WTC11 (cell line): ENCODE data around the gene DUSP21. TPM values are rescaled to one million over a fixed set of nuclear protein-coding genes. Genes with fewer than 3 reads are reported as not detected.

Experiments
- ATAC-seq: fragments of 200-7000 bp; cut with Tn5 transposase; 2 replicates; pipeline ENCODE4 v1.10.0; 2021; ENCODE audit warnings: mild to moderate bottlenecking, moderate library complexity
- Bru-seq: library from RNA; stranded (reverse); fragments of 400-500 nt; gene quantifications from one replicate; lab custom pipeline; 2021; lab: Mats Ljungman, UMichigan
- CTCF ChIA-PET: fragments of 300-600 bp; sonication (Branson Sonifier 250); formaldehyde crosslinking; loops from one replicate; lab custom pipeline; 2021; ENCODE audit warnings: antibody characterized with exemption; lab: Charles Lee
- POLR2A ChIA-PET: fragments of 350-600 bp; sonication (Branson Sonifier 250); formaldehyde crosslinking; loops from one replicate; lab custom pipeline; 2021; ENCODE audit warnings: antibody characterized with exemption; lab: Charles Lee
- DNase-seq: peaks from one replicate; pipeline ENCODE4 v3.0.0; 2021; ENCODE audit warnings: low spot score
- H3K27ac Mint-ChIP-seq: 2 replicates; pipeline ENCODE4 v1.8.0; 2021; ENCODE audit warnings: mixed read lengths
- H3K27me3 Mint-ChIP-seq: 2 replicates; pipeline ENCODE4 v1.8.0; 2021; ENCODE audit warnings: low read depth, mild to moderate bottlenecking, moderate library complexity, mixed read lengths
- H3K36me3 Mint-ChIP-seq: 2 replicates; pipeline ENCODE4 v1.8.0; 2021; ENCODE audit warnings: mixed read lengths
- H3K4me1 Mint-ChIP-seq: 2 replicates; pipeline ENCODE4 v1.8.0; 2022; ENCODE audit warnings: mixed read lengths
- H3K4me3 Mint-ChIP-seq: 2 replicates; pipeline ENCODE4 v1.8.0; 2021; ENCODE audit warnings: mild to moderate bottlenecking, moderate library complexity, mixed read lengths
- H3K9me3 Mint-ChIP-seq: 2 replicates; pipeline ENCODE4 v1.8.0; 2021; ENCODE audit warnings: mixed read lengths
- AFF4 ChIP-seq: sonication (generic); formaldehyde crosslinking; IDR thresholded peaks from 2 replicates; pipeline ENCODE4 v1.8.1; 2023; ENCODE audit warnings: mild to moderate bottlenecking, missing genetic modification reagents, borderline replicate concordance
- ATF3 ChIP-seq: sonication (generic); formaldehyde crosslinking; conservative IDR thresholded peaks from 2 replicates; pipeline ENCODE4 v1.8.1; 2022; ENCODE audit warnings: mild to moderate bottlenecking, missing genetic modification reagents
- CDX4 ChIP-seq: fragments of 250-450 bp; sonication (Bioruptor Pico); IDR thresholded peaks from 2 replicates; pipeline ENCODE4 v1.9.0; 2021; ENCODE audit warnings: moderate library complexity, mild to moderate bottlenecking, inconsistent platforms, borderline replicate concordance
- CREM ChIP-seq: sonication (generic); formaldehyde crosslinking; IDR thresholded peaks from 2 replicates; pipeline ENCODE4 v1.8.1; 2022; ENCODE audit warnings: mild to moderate bottlenecking, missing genetic modification reagents, moderate library complexity
- ESRRA ChIP-seq: sonication (generic); formaldehyde crosslinking; IDR thresholded peaks from 2 replicates; pipeline ENCODE4 v1.8.1; 2022; ENCODE audit warnings: mild to moderate bottlenecking, missing genetic modification reagents, borderline replicate concordance
- GABPB1 ChIP-seq: sonication (generic); formaldehyde crosslinking; IDR thresholded peaks from 2 replicates; pipeline ENCODE4 v1.8.1; 2023; ENCODE audit warnings: mild to moderate bottlenecking, missing genetic modification reagents
- GTF2I ChIP-seq: fragments of 250-450 bp; sonication (Bioruptor Pico); conservative IDR thresholded peaks from 2 replicates; pipeline ENCODE4 v1.4.0; 2021; ENCODE audit warnings: mild to moderate bottlenecking
- JUN ChIP-seq: sonication (generic); formaldehyde crosslinking; IDR thresholded peaks from 2 replicates; pipeline ENCODE4 v1.8.0; 2023; ENCODE audit warnings: mild to moderate bottlenecking, missing genetic modification reagents
- NR1H2 ChIP-seq: sonication (generic); formaldehyde crosslinking; IDR thresholded peaks from 2 replicates; pipeline ENCODE4 v1.9.0; 2021; ENCODE audit warnings: mild to moderate bottlenecking, moderate library complexity, missing genetic modification reagents
- PREB ChIP-seq: sonication (generic); formaldehyde crosslinking; IDR thresholded peaks from 2 replicates; pipeline ENCODE4 v1.8.1; 2022; ENCODE audit warnings: mild to moderate bottlenecking, missing genetic modification reagents, moderate library complexity, borderline replicate concordance
- TCF7 ChIP-seq: sonication (generic); formaldehyde crosslinking; IDR thresholded peaks from 2 replicates; pipeline ENCODE4 v1.8.0; 2022; ENCODE audit warnings: mild to moderate bottlenecking, low read depth, missing genetic modification reagents, moderate library complexity
- TP53 ChIP-seq: sonication (generic); formaldehyde crosslinking; IDR thresholded peaks from 2 replicates; pipeline ENCODE4 v1.8.1; 2023; ENCODE audit warnings: mild to moderate bottlenecking, missing genetic modification reagents
- ZBTB43 ChIP-seq: sonication (generic); formaldehyde crosslinking; IDR thresholded peaks from 2 replicates; pipeline ENCODE4 v1.8.1; 2023; ENCODE audit warnings: mild to moderate bottlenecking, missing genetic modification reagents
- ZNF425 ChIP-seq: fragments of 250-450 bp; sonication (Bioruptor Pico); conservative IDR thresholded peaks from 2 replicates; pipeline ENCODE4 v1.9.0; 2021; ENCODE audit warnings: mild to moderate bottlenecking
- long read RNA-seq, 3 experiments: library from RNA in 1 of 3; library from capped mRNA in 1 of 3; library from polyadenylated mRNA in 1 of 3; unstranded in 2 of 3; stranded (forward) in 1 of 3; transcript quantifications; one replicate each; pipeline ENCODE4 v2.0.0, GENCODE V29; 2021
- total RNA-seq: library from RNA; stranded (reverse); gene quantifications from 3 replicates; pipeline ENCODE4 v1.2.3, GENCODE V29; 2021
- TF ChIP-seq, protein P1 (sequence below): fragments of 250-450 bp; sonication (Bioruptor Pico); IDR thresholded peaks from 2 replicates; pipeline ENCODE4 v2.1.2; 2022; ENCODE audit warnings: mild to moderate bottlenecking, moderate library complexity
- TF ChIP-seq, protein P2 (sequence below): fragments of 200-600 bp; IDR thresholded peaks from 2 replicates; pipeline ENCODE4 v1.8.0; 2022; ENCODE audit warnings: antibody characterized with exemption

Gene DUSP21
- total RNA-seq: not detected in 3 replicates
- Bru-seq, nascent RNA: not detected
- long read RNA-seq, experiment 1: 0 reads
- long read RNA-seq, experiment 2: 0 reads
- long read RNA-seq, experiment 3: 0 reads

DNA sequence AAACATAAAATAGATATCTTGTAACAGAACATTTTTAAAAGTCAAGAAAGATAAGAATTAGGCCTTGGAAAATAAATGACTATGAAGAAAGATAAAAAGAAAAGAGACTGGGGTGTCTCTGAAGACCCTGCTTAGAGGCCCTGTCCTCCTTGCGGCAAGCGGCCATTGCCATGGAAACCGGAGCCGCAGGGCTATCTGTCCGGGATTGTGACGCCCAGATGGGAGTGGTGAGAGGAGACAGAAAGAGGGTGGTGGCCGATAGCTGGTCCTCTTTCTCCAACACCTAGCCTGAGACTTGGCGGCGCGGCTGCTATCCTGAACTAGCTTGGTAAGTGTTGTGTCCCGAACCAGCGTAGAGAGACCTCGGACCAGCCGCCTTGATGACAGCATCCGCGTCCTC is at the start of gene DUSP21:
Gene DUSP21, plus strand, starts transcription at position 269 of the 400 bp plus-strand sequence. Its CDS starts 112 bp downstream, at position 381.
- no peak for ATAC-seq
- ChIA-PET CTCF (no interaction called here), POLR2A (no interaction called here)
- DNase-seq: no peak
- no peaks in the 10 kb centered on the region for H3K27me3 Mint-ChIP-seq
- H3K4me3 Mint-ChIP-seq: no peak within 1 kb of the TSS
- H3K36me3 Mint-ChIP-seq: no peaks in the 10 kb centered on the region
- no peaks in the 10 kb centered on the region for H3K4me1 Mint-ChIP-seq
- H3K27ac Mint-ChIP-seq: no peak within 1 kb of the TSS
- TF ChIP-seq ZBTB43 (CRISPR knock-in tag) (no peak), ESRRA (CRISPR knock-in tag) (no peak), GABPB1 (CRISPR knock-in tag) (no peak), CREM (CRISPR knock-in tag) (no peak), CDX4 (CRISPR knock-in tag) (no peak)
- TF ChIP-seq, protein P1, sequence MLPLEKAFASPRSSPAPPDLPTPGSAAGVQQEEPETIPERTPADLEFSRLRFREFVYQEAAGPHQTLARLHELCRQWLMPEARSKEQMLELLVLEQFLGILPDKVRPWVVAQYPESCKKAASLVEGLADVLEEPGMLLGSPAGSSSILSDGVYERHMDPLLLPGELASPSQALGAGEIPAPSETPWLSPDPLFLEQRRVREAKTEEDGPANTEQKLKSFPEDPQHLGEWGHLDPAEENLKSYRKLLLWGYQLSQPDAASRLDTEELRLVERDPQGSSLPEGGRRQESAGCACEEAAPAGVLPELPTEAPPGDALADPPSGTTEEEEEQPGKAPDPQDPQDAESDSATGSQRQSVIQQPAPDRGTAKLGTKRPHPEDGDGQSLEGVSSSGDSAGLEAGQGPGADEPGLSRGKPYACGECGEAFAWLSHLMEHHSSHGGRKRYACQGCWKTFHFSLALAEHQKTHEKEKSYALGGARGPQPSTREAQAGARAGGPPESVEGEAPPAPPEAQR (CRISPR knock-in tag): no peak
- no peaks in the 10 kb centered on the region for H3K9me3 Mint-ChIP-seq

DNA sequence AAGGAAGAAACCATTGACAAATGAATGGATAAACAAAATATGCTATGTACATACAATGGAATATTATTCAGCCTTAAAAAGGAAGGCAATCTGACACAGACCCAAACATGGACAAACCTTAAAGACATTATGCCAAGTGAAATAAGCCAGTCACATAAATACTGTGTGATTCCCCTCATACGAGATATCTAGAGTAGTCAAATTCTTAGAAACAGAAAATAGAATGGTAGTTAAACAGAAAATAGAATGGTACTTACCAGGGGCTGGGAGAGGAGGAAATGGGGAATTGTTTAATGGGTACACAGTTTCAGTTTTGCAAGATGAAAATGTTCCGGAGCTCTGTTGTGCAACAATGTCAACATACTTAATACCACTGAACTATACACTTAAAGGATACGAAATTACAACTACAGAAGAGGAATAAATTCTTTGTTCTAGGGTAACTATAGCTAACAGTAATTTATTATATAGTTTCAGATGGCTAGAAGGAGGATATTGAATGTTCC is 47.8 kb upstream of the DUSP21 start:
- POLR2A ChIA-PET: no interaction called here
- Mint-ChIP-seq H3K36me3 (no peaks in the 10 kb centered on the region), H3K4me1 (no peaks in the 10 kb centered on the region), H3K9me3 (no peaks in the 10 kb centered on the region), H3K27ac (no peak overlapping the region), H3K4me3 (no peak overlapping the region), H3K27me3 (no peaks in the 10 kb centered on the region)
- no peak for DNase-seq
- CTCF ChIA-PET: no interaction called here
- ATAC-seq: no peak
- TF ChIP-seq PREB (CRISPR knock-in tag): no peak
- TF ChIP-seq ZNF425: no peak
- TF ChIP-seq AFF4: no peak
- TF ChIP-seq NR1H2 (CRISPR knock-in tag): no peak
- TF ChIP-seq ATF3: no peak
- TF ChIP-seq, protein P2, sequence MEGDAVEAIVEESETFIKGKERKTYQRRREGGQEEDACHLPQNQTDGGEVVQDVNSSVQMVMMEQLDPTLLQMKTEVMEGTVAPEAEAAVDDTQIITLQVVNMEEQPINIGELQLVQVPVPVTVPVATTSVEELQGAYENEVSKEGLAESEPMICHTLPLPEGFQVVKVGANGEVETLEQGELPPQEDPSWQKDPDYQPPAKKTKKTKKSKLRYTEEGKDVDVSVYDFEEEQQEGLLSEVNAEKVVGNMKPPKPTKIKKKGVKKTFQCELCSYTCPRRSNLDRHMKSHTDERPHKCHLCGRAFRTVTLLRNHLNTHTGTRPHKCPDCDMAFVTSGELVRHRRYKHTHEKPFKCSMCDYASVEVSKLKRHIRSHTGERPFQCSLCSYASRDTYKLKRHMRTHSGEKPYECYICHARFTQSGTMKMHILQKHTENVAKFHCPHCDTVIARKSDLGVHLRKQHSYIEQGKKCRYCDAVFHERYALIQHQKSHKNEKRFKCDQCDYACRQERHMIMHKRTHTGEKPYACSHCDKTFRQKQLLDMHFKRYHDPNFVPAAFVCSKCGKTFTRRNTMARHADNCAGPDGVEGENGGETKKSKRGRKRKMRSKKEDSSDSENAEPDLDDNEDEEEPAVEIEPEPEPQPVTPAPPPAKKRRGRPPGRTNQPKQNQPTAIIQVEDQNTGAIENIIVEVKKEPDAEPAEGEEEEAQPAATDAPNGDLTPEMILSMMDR: no peak
- no peak for TF ChIP-seq GTF2I (CRISPR knock-in tag)
- no peak for TF ChIP-seq TCF7 (CRISPR knock-in tag)
- TF ChIP-seq TP53: no peak
- no peak for TF ChIP-seq JUN
